ENCODE measurements around the gene CLTB.

The CLTB gene

GRCh38 chr5:176355400-176356178 is 60.8 kb downstream of the CLTB start:
- no peak overlapping the region for H3K4me3 ChIP-seq (ENCODE audit: low read depth, low read length)
- no peak for TF ChIP-seq CTCF (IDR thresholded peaks at IDR 0.05; ENCODE audit: insufficient read depth, low read length, missing control alignments)
- DNase-seq (ENCODE audit: low read depth, low spot score): no peak
- ChIA-PET CTCF (no interaction called here), POLR2A (no interaction called here)

- no peak for TF ChIP-seq CTCF (IDR thresholded peaks at IDR 0.05; ENCODE audit: insufficient read depth, low read length, missing control alignments)
- DNase-seq (ENCODE audit: low read depth, low spot score): no peak
- H3K4me3 ChIP-seq (ENCODE audit: low read depth, low read length): no peak overlapping the region
- POLR2A ChIA-PET: no interaction called here
- CTCF ChIA-PET: no interaction called here
These were observed 62.8 kb downstream of the CLTB start for GRCh38 chr5:176353533-176353932.

- ChIA-PET CTCF (interaction anchor here (1.5 kb wide), 2 partner anchors 9 to 11 kb away, joined by 3 to 4 read pairs; no protein-coding TSS in a partner anchor), POLR2A (interaction anchor here (1.0 to 1.1 kb wide), 2 partner anchors 9 to 13 kb away, joined by 3 to 5 read pairs; partner anchors contain the start of genes ARL10 and KIAA1191)
- no peak for DNase-seq (ENCODE audit: low read depth, low spot score)
- H3K4me3 ChIP-seq (ENCODE audit: low read depth, low read length): no peak overlapping the region
- no peak for TF ChIP-seq CTCF (IDR thresholded peaks at IDR 0.05; ENCODE audit: insufficient read depth, low read length, missing control alignments)
These were observed 64.0 kb downstream of the CLTB start for GRCh38 chr5:176352116-176352878.

- DNase-seq (ENCODE audit: low read depth, low spot score): no peak
- H3K4me3 ChIP-seq (ENCODE audit: low read depth, low read length): no peak overlapping the region
- ChIA-PET POLR2A (no interaction called here), CTCF (no interaction called here)
- no peak for TF ChIP-seq CTCF (IDR thresholded peaks at IDR 0.05; ENCODE audit: insufficient read depth, low read length, missing control alignments)
These were observed 65.9 kb downstream of the CLTB start for GRCh38 chr5:176350416-176350815.

GRCh38 chr5:176342766-176343458 is 73.4 kb downstream of the CLTB start:
- ChIA-PET CTCF (interaction anchor here (1.0 kb wide), 1 partner anchor 19 kb away, joined by 3 read pairs; no protein-coding TSS in a partner anchor), POLR2A (no interaction called here)
- TF ChIP-seq CTCF (IDR thresholded peaks at IDR 0.05; ENCODE audit: insufficient read depth, low read length, missing control alignments): no peak
- DNase-seq (ENCODE audit: low read depth, low spot score): no peak
- H3K4me3 ChIP-seq (ENCODE audit: low read depth, low read length): no peak overlapping the region

All from AG04449 (cell line).